Germinal center (tissue), 1 donor: Measurements from ENCODE around the gene ANKRD11.
"Not testable (repeated sequence)": the region's sequence is repeated elsewhere in the genome, so short reads cannot be mapped to it uniquely, and the experiment has no call there.

Experiments used
- DNase-seq: peaks from one replicate; pipeline ENCODE4 v3.0.0; 2012; ENCODE audit warnings: mixed read lengths, low spot score

Gene ANKRD11

GRCh38 chr16:89314357-89314756 lies 176.0 kb downstream of the ANKRD11 start:
- DNase-seq, result no peak

- no peak for DNase-seq
These were observed 176.8 kb downstream of the ANKRD11 start for GRCh38 chr16:89313583-89313982.

GRCh38 chr16:89312598-89313299 lies 177.6 kb downstream of the ANKRD11 start:
- DNase-seq, result no peak

DNA sequence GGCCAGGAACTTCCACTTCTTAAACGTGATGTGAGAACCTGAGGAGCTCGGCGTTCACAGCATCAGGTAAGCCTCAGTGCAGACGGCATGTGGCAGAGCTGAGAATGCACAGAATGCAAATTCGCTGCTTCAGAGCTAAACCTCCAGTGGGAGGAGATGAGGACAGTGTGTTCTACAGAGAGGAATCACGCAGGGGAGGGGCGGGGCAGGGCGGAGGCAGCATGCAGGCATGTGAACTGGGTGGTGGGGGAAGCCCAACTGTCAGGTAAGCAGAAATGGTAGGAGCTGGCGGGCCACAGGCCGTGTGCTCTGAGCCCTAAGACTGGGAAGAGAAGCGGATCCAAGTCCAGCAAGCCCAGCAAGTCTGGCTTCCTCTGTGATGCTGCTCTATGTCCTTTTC lies 178.2 kb downstream of the ANKRD11 start:
- DNase-seq, result no peak

- DNase-seq, result no peak
These were observed 178.7 kb downstream of the ANKRD11 start for GRCh38 chr16:89311636-89312035.

DNA sequence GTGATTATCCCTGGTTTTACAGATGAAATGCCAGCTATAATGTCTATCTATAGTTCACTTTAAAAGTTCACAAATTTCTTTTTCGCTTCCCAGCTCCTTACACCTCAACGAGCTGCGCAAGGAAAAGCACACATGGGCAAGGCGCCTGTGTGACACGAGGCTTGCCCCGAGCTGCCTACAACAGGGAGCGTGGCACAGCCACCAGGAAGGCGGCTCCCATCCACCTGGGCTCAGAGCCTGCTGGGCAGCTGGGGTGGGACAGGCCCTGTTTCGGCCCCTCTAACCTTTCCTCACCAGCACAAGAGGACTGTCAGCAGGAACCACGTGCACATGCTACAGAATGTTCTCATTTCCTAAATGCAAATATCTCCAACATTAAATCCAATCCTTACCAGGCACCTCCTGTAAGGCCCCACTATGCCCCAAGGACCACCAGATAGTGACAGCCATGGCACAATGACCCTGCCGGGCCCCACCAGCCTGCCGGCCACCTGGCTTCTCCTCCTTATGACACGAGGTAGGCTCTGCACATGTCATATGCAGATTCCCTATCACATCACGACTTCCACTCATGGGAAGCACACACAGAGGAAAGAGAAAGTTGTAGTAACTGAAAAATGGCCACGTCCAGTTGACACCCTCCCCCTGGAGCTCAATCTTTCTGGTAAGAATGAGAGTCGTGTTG lies 180.8 kb downstream of the ANKRD11 start:
- DNase-seq, result no peak

DNA sequence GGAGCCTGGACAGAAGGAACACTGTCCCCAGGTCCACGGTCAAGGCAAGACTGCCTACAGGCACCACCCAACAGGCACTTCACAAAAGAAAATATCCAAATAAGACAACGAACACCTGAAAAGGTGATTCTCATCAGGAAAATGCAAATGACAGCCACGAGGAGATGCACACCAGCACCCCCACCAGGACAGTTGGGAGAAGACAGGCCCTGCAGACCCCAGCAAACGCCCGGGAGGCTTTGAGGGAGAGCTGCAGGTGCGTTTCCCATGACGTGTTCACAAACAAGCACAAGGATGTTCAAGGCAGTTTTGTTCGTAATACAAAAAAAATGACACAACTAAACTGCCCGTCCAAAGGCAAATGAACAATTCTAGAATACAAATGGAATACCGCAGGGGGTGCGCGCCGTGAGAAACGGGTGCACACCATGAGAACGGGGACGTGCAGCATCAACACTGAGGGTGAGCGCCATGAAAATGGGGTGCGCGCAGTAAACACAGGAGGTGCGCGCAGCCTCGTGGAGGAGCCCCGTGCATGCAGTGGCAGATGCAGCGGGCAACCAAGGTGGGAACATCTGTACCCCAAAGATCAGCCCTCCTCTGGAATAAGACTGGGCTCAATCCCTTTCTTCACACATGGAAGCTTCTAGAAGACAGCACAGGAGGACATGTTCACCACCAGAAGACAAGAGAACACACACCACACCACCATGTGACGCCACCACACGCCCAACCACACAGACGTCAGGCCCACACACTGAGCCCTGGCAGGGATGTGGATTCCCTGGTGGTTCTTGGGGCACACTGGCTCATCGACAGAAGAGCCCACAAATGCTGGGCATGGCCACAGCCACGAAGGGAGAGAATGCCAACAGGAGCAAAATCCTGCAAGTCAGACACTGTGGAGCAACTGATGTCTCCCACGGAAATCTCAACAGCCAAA lies 181.7 kb downstream of the ANKRD11 start:
- peak; percentile 62 for DNase-seq

- no peak for DNase-seq
These were observed 182.9 kb downstream of the ANKRD11 start for GRCh38 chr16:89307421-89307805.

DNA sequence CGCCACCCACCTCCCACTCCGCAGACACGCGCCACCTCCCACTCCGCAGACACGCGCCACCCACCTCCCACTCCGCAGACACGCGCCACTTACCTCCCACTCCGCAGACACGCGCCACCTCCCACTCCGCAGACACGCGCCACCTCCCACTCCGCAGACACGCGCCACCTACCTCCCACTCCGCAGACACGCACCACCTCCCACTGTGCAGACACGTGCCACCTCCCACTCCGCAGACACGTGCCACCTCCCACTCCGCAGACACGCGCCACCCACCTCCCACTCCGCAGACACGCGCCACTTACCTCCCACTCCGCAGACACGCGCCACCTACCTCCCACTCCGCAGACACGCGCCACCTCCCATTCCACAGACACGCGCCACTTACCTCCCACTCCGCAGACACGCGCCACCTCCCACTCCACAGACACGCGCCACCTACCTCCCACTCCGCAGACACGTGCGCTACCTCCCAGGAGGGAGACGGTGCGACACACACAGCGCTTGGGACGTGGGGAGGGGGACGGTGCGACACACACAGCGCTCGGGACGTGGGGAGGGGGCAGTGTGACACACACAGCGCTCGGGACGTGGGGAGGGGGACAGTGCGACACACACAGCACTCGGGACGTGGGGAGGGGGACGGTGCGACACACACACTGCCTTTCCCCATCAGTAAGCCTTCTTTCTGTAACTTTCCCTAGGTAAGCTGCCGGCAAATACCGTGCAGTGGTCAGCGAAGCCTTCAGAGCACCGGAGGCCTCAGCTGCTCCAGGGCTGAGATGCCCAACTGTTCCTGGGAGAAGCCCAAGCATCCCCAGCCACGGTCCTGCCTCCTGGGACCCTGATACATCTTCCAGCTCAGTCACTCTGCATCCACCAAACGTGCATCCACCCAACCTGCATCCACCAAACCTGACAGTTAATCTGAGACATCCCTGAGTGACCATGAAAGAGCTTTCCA lies 183.6 kb downstream of the ANKRD11 start:
- not testable (repeated sequence) for DNase-seq

GRCh38 chr16:89304941-89305705 lies 185.2 kb downstream of the ANKRD11 start:
- no peak for DNase-seq

DNA sequence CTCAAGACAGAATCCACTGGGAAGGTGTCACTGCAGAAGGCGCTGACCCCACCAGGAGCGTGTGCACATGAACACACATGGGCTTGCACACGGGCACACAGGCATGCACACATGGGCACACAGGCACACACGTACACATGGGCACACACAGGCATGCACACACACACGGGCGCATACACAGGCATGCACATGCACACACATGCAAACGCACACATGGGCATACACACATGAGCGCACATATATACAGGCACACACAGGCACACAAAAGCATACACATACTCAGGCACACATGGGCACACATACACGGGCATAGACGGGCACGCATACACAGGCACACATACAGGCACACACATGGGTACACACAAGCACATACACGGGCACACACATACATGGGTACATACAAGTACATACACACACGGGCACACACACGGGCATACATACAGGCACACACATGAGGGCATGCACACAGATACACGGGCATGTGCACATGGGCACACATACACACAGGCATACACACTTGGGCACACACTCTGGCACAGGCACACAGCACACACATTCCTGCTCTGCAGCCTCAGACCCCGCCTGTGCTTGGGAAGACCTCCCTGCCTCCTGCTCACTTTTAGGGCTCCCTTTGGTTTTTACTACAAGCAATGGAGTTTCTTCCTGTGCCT lies 186.0 kb downstream of the ANKRD11 start:
- DNase-seq, result no peak

DNA sequence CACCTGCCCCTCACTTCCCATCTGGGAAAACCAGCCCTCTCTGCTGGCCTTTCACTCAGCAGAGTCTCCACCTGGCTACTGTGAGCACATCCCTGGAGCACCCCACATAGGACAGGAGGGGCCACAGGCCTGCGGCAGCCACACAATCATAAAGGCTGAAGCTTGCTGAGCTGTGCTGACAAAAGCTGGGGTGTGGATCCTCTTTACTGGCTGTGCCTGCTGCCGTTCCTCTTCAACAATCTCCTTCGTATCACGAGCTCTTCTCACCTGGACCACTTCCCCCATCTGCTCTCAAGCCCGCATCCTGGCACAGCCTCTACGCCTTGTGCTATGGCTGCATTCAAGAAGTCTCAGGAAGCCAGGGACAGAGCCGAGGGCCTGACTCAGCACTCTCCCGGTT lies 186.7 kb downstream of the ANKRD11 start:
- no peak for DNase-seq

DNA sequence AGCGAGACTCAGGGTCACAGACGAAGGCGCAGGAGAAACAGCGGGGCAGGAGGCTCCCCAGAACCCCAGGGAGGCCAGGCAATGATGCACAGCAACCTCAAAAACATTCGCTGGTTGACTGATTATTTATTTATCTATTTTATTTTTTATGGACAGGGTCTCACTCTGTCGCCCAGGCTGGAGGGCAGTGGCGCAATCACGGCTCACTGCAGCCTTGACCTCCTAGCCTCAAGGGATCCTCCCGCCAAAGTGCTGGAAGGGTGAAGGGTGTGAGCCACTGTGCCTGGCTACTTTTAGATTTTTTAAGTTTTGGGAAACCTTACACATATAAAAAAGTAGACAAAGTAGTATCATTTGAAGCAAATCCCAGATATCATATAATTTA lies 189.4 kb downstream of the ANKRD11 start:
- no peak for DNase-seq

DNA sequence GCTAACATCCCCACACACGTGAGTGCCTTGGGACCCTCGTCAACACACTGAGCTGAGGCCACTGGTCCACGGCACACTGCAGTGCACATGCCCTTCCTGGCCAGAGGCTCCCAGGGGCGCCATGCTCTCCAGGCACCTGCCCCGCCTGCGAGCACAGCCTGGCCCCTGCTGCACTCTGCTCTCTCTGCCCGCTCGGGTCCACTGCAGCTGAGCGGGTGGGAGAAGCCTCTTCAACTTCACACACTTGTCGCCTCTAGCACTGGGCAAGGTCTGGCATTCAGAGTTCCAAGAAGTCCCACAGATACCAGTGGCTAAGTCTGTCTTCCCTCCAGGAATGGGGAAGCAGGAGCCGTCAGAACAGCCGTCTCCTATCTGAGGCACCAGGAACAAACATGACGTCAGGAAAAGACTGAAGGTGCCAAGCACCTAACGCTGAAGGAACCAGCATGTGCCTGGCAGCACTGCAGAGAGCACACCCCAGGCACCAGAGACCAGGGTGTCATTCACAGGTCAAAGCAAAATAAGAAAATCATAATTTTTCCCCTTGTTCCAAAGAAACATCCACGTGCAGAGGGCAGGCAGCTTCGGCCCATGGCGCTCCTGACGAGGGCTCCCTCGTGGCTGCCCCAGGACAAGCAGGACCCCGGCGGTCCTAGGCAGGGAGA lies 189.9 kb downstream of the ANKRD11 start:
- DNase-seq, result no peak

- not testable (repeated sequence) for DNase-seq
These were observed 190.8 kb downstream of the ANKRD11 start for GRCh38 chr16:89299357-89300111.

DNA sequence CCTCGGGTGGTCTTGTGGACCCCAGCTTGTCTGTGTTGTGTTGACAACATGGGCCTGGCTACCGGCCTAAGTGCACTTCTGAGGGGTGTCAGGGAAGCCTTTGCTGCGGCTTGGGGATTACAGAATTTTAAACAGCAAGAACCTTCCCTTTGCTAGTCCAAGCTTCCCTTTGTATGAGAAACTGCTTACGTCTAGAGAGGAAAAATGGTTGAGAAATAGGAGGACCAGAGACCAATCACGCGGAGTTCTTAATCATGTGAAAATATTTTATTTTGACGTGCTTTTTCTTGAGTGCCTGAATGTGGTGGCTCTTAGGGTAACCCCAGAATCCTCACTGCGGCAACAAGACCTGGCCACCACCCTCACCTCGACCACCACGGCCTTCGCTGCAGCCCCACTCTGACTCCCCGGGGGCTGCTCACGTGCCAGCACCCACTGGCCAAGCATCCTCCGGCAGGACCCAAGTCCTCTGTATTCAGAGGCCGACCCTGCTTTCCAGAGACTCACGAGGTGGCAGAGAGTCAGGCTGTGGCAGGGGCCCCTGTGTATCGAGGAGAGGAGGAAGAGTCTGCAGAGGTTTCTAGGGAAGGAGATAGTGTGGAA lies 191.6 kb downstream of the ANKRD11 start:
- no peak for DNase-seq

GRCh38 chr16:89297910-89298545 lies 192.3 kb downstream of the ANKRD11 start:
- DNase-seq, result no peak
